DMS53 (cell line): ENCODE results near the gene APLP2.

Experiments
- DNase-seq: peaks from one replicate; lab custom pipeline; 2025; lab: John Stamatoyannopoulos, UW

Gene APLP2

DNA sequence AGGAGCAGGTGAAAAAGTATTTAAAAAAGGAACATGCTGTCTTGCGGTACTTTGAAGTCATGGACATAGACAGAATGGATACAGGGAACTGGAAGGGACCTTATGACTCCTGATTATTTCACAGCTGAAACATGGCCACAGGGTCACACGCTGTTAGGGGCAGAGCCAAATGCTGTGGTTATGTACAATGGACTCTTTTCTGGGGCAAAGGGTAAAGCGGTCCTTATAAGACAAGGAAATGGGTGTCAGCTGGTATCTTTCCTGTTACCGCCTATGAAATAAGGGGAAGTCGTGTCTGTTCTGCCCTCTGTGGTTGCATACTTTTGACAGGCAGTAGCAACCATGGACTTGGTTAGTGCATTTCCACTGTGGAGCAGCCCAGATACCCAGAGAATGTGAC is 77.1 kb downstream of the APLP2 start:
- DNase-seq: peak; percentile 75

DNA sequence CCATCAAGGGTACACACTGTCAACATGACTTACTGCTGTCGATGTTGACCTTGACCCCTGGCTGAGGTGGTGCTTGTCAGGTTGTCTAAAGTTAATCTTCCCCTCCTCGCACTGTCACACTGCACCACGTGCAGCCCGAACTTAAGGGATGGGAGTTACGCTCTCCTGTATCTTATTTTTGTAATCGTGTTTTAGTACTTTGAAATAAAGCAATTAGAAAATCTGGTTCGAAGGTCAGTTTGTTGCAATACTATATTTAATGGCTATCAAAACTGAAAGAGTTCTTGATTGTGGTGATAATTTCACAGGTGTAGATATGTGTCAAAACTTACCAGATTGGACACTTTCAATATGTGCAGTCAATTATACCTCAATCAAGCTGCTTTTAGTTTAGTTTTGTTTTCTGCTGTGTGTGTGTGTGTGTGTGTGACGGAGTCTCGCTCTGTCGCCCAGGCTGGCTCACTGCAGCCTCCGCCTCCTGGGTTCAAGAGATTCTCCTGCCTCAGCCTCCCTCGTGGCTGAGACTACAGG is 79.2 kb downstream of the APLP2 start:
- DNase-seq: no peak

DNA sequence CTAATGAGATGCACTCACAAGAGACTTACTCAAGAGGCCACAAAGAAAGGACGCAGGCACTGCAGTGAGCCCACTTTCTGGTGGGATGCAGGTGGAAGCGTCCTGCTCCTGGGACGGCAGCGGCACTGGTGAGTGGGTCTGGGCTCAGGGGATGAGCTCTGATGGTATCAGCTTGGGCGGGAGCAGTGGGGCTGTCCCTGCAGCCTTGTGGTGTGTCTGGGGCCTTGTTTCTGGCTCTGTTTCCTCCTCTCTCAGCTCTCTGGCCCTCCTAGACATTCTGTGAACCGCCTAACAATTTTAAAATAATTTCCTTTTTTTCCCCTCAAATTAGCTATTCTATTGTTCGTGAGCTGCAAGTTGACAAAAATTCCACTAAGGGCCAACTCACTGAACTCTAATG is 81.1 kb downstream of the APLP2 start:
- DNase-seq: no peak

DNA sequence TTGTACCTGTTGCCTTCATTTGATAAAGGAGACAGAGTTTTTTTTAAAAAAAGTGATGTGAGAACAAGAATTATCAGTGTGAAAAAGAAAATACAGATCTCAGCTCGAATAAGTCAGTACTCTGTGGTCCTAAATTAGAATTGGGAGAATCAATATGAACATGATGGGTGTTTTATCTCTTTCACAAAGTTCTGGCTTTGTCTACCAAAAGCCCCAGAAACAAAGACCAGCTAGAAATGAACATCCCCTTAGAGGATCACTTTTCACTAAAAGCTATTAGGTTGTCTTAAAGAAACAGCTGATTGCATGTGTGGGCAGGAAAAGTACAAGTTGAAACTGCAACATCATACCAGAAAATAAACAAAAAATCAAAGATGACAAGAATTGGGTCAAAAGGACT is 81.5 kb downstream of the APLP2 start:
- DNase-seq: no peak

DNA sequence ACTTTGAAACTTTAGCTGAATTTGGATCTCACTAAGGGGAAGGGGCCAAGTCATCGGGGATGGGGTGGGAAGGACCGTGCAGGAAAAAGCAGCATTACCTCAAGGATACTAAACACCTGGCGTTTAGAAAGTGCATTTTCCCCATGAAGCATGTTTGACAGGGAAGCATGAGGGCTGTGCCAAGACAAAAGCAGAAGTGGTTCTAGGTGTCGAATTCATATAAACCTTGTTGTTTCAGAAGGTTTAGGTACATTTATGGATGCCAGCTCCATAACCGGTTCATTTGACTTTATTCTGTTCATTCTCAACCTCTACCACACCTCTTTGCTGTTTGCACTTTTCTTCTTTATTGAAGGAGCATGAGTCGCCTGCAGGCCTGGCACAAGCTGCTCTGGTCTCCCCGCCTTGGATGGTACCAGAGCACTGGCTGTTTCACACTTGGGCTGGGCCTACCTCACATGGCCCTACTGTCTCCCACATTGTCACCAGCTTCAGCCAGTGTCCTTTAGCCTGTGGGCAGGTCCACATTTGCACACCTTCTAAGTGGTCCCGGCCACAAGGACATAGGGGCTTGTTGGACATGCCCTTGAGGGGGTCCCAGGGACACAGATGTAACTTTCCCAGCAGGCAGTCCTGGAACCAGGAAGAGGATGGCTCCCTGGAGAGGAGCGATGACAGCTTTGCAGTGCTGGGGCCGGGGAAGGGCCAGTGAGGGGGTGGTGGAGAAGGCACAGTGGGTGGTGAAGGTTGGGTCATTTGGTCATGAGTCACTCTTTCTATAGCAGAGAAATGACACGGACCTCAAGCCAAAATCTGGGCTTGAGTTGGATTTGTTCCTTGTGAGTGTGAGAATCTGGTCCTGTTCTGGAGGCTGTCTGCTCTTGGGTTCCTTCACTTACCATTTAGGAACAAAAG is 86.7 kb downstream of the APLP2 start:
- peak; percentile 15 for DNase-seq

DNA sequence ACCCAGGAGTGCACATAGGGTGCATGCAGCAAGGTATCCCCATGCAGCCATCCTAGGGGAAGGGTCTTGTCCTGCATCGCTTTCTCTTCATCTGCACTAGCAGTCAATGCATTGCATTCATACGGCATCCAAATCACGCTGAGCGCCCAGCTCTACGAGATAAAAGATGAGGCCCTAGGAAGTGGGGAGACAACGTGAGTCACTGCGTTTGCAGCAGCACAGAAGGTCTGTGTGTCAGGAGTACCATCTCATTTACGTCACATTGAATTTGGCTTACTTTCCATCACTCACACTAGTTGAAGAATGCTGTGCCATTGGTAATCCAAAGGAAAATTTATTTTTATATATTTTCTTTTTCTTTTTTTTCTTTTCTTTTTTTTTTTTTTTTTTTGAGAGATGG is 87.4 kb downstream of the APLP2 start:
- DNase-seq: no peak

DNA sequence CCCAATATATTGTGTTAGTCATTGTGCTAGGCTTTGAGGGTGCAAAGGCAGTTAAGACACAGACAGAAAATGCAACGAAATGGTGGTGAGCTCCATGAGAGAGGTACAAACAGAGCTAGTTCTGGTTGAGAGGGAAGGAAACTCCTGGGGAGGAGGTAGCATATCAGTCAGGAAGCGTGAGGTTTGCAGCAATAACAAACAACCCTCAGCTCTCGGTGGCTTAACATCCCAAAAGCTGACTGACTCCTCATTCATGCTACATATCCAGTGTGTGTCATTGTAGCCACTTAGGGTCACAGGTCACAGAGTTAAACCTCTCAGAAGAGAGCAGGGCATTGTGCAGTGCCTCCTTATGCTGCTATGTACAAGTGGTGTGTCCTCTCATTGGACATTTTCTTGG is 88.1 kb downstream of the APLP2 start:
- DNase-seq: no peak

DNA sequence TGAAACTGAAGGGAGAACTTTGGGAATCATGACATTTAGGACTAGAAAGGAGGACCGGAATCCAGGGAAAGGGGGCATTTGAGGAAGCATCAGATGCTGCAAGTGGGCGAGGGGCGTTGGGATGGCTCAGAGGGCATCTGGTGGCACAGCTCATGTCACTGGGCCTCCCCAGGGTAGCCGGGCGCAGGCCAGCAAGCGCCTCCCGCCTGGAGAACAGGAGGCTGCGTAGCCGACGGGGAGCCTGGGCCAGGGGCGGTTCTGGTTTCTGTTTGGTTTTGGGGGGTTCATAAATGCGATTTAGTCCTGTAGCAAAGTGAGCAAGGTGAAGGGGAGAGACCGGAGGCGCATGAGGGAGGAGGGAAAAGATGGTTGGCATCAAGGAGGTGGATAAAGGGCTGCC is 89.4 kb downstream of the APLP2 start:
- DNase-seq: peak; percentile 61

DNA sequence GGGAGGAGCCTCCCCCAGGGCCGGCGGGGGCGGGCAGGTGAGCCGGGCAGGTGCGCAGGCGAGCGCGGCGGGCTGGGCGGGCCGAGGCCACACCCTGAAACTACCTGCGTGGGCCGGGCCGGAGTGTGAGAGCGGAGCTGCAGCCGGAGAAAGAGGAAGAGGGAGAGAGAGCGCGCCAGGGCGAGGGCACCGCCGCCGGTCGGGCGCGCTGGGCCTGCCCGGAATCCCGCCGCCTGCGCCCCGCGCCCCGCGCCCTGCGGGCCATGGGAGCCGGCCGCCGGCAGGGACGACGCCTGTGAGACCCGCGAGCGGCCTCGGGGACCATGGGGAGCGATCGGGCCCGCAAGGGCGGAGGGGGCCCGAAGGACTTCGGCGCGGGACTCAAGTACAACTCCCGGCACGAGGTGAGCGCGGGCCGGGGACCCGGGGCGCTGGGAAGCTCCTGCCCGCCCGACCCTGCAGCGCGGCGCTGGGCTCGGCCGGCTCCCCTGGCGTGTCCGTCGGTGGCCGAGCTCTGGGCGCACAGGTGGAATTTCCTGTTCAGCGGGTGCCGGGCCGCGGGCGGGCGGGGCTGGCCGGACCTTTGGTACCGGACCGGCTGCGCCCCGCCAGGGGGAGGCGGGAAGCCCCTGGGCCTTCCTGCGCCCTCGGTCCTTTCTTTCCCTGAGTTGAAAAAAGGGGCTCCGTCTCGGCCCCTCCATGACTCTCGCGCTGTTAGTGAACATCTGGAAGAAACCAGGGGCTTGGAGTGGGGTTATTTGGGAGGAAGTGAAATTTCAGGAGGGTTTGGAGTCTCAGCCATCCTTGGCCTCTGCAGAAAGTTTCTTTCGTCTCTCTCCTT is 90.2 kb downstream of the APLP2 start, which contains the start of gene ST14:
Gene ST14, plus strand, starts transcription at position 126 of the 841 bp plus-strand sequence. Its CDS starts 198 bp downstream, at position 324.
- peak; percentile 93 for DNase-seq

DNA sequence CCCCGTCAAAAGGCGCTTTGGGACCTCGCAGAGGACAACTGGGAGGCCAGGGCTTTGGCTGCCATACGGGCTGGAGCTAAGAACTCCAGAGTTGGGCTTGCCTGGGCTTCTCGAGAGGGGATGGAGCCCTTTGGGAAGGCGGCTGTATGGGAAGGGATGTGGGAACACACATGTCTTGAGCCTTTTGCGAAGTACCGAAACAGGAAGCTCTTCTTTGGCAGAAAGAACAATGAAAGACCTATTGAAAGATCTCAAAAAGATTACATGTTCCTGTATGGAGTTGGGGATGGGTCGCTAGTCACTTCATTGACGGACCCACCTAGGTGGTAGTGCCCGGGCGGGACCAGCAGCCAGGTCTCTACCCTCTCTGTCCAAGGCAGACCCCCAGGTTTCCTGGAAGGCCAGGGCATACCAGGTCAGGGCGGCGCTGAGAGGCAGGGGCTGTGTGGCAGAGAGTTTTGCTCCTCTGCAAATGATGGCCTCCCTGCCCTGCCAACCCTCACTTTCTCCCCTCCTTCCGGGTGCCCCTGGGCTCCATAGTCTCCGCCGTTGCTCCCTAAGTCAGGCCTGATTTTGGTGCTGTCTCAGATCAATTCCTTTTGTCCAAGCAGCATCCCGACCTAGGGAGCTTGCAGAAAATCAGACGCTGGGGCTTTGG is 90.9 kb downstream of the APLP2 start:
- peak; percentile 62 for DNase-seq

DNA sequence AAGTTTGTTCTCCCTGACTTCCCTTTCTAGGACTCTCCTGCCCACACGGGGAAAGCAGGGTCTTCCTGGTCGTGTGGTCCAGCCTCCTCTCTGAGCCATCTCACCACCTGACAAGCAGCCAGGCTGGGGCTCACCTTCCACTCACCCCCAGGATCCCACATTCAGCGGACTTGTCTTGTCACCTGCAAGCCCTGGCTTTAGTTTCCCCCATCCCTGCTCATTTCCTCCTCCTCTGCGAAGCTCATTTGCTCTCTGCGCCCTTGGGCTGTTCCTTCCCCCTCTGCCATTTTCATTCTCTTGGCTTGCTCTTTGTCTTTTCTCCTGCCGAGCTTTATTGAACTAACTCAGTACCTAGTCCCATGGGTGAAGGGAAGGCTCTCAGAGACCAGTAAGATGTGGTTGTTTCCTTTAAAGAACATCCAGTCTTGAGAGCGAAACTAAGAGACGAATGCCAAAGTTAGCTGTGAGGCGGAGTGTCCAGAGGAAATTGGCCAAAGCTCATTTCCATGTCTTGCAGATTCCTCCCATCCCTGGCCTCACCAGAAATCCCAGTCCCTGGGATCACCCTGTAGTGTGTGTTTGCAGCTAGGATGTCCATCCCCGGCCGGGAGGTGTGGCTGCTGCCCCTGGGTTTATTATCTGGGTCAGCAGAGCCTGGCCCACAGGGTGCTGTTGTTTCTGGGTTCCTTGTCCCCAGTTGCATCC is 91.9 kb downstream of the APLP2 start:
- no peak for DNase-seq

DNA sequence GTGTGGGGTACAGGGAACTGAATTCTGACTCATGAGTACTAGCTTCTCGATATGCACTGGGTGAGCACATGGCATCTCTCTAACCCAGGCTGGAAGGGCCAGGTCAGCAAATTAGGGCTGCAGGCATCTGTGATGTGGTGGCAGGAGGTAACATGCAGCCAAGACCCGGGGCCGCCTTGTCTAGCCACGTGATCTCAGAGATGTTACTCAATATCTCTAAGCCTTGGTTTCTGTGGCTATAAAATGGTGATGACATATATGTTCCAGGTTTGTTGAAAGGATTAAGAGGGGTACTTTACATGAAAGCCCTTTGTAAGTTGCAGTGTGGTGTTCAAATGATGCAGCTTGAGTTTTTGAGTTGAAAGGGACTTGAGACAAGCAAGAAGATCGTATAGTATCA is 93.0 kb downstream of the APLP2 start:
- DNase-seq: peak; percentile 59

DNA sequence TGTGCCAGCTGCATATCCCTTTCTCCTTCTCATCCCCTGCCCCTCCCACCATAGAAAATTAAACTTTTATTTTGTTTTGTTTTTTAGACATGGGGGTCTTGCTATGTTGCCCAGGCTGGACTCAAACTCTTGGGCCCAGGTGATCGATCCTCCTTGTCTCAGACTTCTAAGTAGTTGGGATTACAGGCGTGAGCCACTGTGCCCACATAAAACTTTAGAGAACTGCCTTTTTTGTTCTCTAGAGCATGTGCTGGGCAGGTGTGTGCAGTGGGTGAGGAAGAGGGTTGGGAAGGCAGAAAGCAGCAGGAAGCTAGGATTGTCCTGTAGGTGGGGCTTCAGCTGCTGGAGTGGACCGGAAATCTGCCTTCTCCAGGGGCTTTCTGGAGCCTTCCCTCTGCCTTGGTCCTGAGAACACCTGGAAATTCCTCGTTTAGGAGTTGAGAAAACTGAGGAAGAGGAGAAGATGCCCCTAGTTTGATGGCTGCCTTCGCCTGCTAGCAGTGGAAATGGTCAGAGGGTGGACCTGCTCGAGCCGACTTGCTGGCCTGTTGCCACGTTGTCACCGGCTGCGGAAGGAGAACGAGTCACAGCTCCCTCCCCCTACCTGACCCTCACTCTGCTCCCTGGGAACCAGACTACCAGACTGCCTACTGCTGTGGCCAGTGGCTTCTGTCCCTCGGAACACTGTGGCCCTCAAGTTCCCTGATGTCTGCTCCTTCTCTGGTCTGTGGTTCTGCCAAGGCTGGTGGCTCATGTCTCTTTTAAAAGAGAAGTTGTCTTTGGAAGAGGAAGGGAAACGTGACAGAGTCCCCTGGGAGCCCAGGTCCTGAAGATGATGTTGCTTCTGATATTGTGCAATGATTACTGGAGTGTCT is 93.9 kb downstream of the APLP2 start:
- peak; percentile 84 for DNase-seq

DNA sequence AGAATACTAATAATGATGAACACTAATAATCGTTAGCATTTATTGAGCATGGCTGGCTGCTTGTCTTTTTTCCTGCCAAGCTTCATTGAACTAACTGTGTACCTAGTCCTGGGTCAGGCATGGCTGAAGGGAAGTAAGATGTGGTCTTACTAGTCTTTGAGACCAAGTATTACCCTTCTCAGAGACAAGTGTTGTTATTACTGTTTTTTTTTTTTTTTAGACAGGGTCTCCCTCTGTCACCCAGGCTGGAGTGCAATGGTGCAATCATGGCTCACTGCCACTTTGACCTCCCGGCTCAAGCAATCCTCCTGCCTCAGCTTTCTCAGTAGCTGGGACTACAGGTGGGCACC is 94.5 kb downstream of the APLP2 start:
- no peak for DNase-seq

DNA sequence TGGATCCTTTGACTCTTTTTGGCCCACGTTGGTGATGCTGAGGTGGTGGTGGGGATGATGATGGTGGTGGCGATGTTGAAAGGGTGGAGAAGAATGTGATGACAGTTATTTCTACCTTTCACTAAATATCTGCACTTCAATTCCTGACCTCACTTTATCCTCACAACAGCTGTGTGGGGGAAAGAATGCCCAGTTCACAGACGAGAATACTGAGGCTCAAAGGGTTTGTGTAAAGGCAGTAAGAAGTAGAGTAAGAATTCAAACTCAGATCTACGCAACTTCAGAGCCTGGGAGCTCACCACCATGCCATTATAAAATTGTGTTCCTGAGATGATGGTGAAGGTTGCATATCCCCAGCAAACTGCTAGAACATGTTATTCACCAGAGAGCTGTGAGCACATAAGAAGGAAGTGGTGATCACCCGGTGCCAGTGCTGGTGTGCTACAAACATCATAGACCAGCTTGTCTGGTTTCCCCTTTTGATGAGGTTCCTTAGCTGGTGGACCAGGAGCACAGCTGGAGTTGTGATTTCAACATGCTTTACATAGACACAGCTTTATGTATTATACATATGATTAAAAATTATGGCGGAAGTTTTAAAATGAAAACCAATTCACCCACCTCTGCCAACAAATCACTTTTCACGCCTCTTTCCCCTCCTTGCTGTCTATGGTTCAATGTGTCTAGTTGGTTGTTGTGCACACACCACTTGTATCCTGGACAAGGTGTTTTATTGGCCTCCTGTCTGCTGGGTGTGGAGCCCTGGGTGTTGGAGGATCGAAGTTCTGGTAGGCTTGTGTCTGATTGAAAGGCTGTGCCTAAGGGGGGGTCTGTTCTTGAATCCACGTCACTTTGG is 96.1 kb downstream of the APLP2 start:
- peak; percentile 49 for DNase-seq

DNA sequence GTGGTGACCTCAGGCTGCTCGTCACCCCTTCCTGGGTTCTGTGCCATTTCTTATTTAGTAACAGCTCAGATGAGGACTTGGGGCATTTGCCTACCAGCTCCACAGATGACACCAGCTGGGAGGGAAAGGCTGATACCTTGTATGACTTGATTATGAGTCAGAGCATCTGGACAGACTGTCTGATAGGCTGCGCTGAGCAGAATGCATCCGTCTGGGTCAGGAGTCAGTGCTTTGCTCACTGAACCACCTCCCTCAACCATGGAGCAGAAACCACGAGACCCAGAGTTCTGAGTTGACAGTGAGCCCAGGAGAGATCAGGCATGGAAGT is 96.7 kb downstream of the APLP2 start:
- DNase-seq: peak; percentile 92

DNA sequence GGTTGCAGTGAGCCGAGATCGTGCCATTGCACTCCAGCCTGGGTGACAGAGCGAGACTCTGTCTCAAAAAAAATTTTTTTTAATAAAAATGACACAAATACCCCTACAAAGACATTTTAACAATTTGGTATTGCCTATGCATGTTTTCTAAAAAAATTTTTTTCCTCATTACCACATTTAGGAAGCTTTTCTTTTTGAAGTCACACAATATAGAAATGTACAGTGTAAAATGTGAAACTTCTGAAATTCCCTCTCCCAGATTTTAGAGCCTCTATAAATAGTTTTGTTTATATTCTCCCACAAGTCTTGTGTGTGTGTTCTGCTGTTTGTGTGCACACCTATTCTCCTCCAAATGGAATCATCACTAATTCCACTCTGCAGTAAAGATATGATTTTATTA is 97.5 kb downstream of the APLP2 start:
- no peak for DNase-seq

DNA sequence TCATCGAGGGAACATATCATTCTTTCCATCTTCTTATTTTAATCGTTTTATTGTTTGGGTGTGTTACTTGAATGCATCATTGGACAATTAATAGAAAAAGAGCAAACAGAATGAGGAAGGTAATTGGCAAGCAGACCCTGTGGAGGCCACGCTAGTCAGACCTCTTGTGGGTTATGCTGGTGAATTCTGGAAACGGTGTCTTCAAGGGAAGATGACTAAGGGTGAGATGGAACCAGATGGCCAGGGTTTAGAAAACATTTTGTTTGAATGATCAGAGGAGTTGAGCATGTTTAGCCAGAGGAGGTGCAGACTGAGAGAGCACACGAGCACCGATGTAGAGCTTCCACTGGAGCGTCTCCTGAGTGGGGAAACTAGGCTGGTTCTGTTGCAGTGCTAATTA is 98.4 kb downstream of the APLP2 start:
- DNase-seq: no peak

DNA sequence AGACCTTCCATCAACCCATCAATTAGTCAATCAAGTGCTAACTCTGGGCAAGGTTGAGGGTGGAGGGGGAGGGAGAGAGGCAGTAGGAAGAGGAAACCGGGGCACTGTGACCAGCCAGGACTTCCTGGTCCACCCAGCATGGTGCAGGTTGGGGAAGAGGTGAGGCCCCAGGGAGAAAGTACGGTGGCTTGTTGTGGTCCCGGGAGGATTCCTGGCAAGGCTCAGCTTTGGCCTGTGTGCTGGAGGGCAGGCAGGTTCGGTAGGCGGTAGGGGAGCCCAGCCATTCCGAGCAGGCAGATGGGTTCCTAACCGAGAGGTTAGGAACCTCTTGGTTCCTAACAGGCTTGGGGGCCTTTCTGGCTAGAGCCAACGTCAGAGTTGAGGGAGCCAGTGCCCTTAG is 100.7 kb downstream of the APLP2 start:
- DNase-seq: no peak

DNA sequence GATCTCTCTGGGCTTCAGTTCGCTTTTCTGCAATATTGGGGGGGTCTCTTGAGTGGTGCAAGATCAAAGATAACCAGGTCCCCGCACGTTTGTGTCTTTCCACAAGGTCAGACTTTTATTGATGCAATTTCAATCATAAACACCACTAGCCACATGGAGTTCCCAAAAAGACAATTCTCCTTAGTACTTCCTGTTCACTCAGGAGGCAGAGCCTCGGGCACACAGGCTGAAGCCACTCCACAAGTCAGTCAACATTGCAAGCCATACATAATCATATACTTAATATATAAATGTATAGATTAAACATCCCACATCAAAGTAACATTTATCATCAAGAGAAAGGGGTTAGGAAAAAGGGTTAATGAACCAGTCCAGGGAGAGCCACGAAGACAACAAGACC is 101.8 kb downstream of the APLP2 start:
- DNase-seq: peak; percentile 18
